Neural progenitor cell (in vitro differentiated cells): ENCODE measurements around the gene TCP11. TPM values are rescaled to one million over a fixed set of nuclear protein-coding genes. Genes with fewer than 3 reads are reported as not detected.

ENCODE experiments used
- DNase-seq: peaks from one replicate; pipeline ENCODE4 v3.0.0-alpha.2; 2016; ENCODE audit warnings: low spot score
- H2AFZ ChIP-seq: fragments of 200-600 bp; sonication (generic); replicated peaks from 2 replicates; pipeline ENCODE4 v1.6.1; 2016; ENCODE audit warnings: antibody characterized with exemption
- H3F3A ChIP-seq: fragments of 200-600 bp; sonication (generic); 2 replicates; pipeline ENCODE4 v1.6.1; 2016; ENCODE audit warnings: antibody characterized with exemption, low read depth
- H3K27ac ChIP-seq: fragments of 200-600 bp; sonication (generic); 2 replicates; pipeline ENCODE4 v1.5.1; 2016; ENCODE audit warnings: mild to moderate bottlenecking
- H3K27me3 ChIP-seq: fragments of 200-600 bp; sonication (generic); 2 replicates; pipeline ENCODE4 v1.6.1; 2016; ENCODE audit warnings: mild to moderate bottlenecking, moderate library complexity
- H3K36me3 ChIP-seq: fragments of 200-600 bp; sonication (generic); 2 replicates; pipeline ENCODE4 v1.5.1; 2016
- H3K4me1 ChIP-seq: fragments of 200-600 bp; sonication (generic); 2 replicates; pipeline ENCODE4 v1.6.1; 2016; ENCODE audit warnings: mixed run types
- H3K4me2 ChIP-seq: fragments of 200-600 bp; sonication (generic); 2 replicates; pipeline ENCODE4 v1.6.1; 2016
- H3K4me3 ChIP-seq: fragments of 200-600 bp; sonication (generic); 2 replicates; pipeline ENCODE4 v1.5.1; 2016
- H3K79me2 ChIP-seq: fragments of 200-600 bp; sonication (generic); 2 replicates; pipeline ENCODE4 v1.6.1; 2016; ENCODE audit warnings: low read depth
- H3K9ac ChIP-seq: fragments of 200-600 bp; sonication (generic); 2 replicates; pipeline ENCODE4 v1.6.1; 2016
- H3K9me3 ChIP-seq: fragments of 200-600 bp; sonication (generic); 2 replicates; pipeline ENCODE4 v1.5.1; 2016; ENCODE audit warnings: low read depth
- H4K20me1 ChIP-seq: fragments of 200-600 bp; sonication (generic); 2 replicates; pipeline ENCODE4 v1.6.1; 2016; ENCODE audit warnings: low read depth
- H3K27ac Mint-ChIP-seq: 3 replicates; pipeline ENCODE4 v1.8.0; 2021; ENCODE audit warnings: mixed read lengths
- H3K27me3 Mint-ChIP-seq: 2 replicates; pipeline ENCODE4 v1.8.0; 2022; ENCODE audit warnings: low read depth, mild to moderate bottlenecking, inconsistent platforms, moderate library complexity, mixed read lengths; ENCODE audit not compliant: insufficient read depth
- H3K36me3 Mint-ChIP-seq: 3 replicates; pipeline ENCODE4 v1.8.0; 2021; ENCODE audit warnings: mixed read lengths
- H3K4me1 Mint-ChIP-seq: 3 replicates; pipeline ENCODE4 v1.8.0; 2021; ENCODE audit warnings: mixed read lengths
- H3K4me3 Mint-ChIP-seq: 3 replicates; pipeline ENCODE4 v1.8.0; 2021; ENCODE audit warnings: mild to moderate bottlenecking, moderate library complexity, mixed read lengths
- H3K9me3 Mint-ChIP-seq: 3 replicates; pipeline ENCODE4 v1.8.0; 2020; ENCODE audit warnings: mixed read lengths
- EZH2 ChIP-seq: fragments of 200-600 bp; sonication (generic); IDR thresholded peaks from 2 replicates; pipeline ENCODE4 v1.6.1; 2017; ENCODE audit warnings: antibody characterized with exemption, mild to moderate bottlenecking, moderate library complexity
- EZH2phosphoT487 ChIP-seq: fragments of 200-600 bp; sonication (generic); IDR thresholded peaks from 2 replicates; pipeline ENCODE4 v1.6.1; 2017; ENCODE audit warnings: antibody characterized with exemption
- total RNA-seq: library from RNA; depleted of rRNA; stranded (reverse); fragments of >200 nt; gene quantifications from 2 replicates; pipeline ENCODE4 v1.2.3, GENCODE V29; 2015; ENCODE audit warnings: low replicate concordance
- TF ChIP-seq, protein P1 (sequence below): fragments of 200-600 bp; sonication (generic); IDR thresholded peaks from 2 replicates; pipeline ENCODE4 v1.5.1; 2017; ENCODE audit warnings: antibody characterized with exemption, mild to moderate bottlenecking

TCP11 gene
- total RNA-seq, 1 donor from 2014 or later: not detected

DNA sequence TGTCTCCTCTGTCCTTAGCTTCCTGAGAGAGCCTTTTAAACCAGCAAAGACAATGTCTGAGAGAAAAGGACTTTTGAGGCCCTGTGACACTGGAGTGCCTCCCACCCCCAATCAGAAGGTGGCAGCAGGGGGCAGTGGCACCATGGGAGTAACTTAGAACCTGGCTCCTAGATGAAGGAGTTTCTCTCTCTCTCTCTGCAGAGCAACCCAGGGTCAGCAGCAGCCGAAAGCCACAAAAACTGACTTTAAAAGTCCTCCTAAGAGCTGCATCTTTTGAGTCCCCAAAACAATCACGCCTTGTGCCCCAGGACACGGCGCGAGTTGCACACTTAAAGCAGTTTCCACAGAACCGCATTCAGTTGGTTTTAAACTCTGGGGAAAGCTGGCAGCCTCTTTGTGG lies 5.3 kb upstream of the TCP11 start:
- Mint-ChIP-seq H3K27ac (peak overlapping the region; percentile 11), H3K27me3 (peaks cover 7% of the 10 kb centered on the region), H3K36me3 (no peaks in the 10 kb centered on the region), H3K9me3 (no peaks in the 10 kb centered on the region), H3K4me1 (peaks cover 46% of the 10 kb centered on the region), H3K4me3 (no peak overlapping the region)
- Histone ChIP-seq H4K20me1 (no peaks in the 10 kb centered on the region), H3K9ac (no peak overlapping the region), H3K9me3 (no peaks in the 10 kb centered on the region), H3K36me3 (no peaks in the 10 kb centered on the region), H2AFZ (peak overlapping the region; percentile 48), H3K4me2 (peak overlapping the region; percentile 71), H3K79me2 (no peaks in the 10 kb centered on the region), H3K4me1 (peaks cover 31% of the 10 kb centered on the region), H3K4me3 (no peak overlapping the region), H3K27me3 (no peaks in the 10 kb centered on the region), H3F3A (peaks cover 26% of the 10 kb centered on the region), H3K27ac (no peak overlapping the region)
- peak; percentile 71 for DNase-seq
- TF ChIP-seq EZH2 (no peak), EZH2phosphoT487 (no peak)
- TF ChIP-seq, protein P1, sequence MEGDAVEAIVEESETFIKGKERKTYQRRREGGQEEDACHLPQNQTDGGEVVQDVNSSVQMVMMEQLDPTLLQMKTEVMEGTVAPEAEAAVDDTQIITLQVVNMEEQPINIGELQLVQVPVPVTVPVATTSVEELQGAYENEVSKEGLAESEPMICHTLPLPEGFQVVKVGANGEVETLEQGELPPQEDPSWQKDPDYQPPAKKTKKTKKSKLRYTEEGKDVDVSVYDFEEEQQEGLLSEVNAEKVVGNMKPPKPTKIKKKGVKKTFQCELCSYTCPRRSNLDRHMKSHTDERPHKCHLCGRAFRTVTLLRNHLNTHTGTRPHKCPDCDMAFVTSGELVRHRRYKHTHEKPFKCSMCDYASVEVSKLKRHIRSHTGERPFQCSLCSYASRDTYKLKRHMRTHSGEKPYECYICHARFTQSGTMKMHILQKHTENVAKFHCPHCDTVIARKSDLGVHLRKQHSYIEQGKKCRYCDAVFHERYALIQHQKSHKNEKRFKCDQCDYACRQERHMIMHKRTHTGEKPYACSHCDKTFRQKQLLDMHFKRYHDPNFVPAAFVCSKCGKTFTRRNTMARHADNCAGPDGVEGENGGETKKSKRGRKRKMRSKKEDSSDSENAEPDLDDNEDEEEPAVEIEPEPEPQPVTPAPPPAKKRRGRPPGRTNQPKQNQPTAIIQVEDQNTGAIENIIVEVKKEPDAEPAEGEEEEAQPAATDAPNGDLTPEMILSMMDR: peak; percentile 58

DNA sequence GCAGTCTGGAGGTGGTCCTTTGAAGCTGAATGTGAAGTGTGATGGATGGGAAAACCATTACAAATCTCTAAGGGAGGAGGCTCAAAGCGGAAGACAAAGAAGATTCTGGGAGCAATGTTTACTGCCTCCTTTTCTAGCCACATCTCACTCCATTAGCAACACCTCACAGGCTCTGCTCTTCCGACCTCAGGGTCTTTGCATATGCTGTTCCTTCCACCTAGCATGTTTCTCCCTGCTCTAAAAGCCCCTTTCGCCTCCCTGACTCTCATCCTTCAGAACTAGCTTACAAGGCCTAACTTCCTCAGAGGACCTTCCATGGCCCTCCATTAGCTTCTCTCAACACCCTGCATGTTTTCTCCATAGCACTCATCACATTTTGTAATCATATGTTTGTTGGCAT lies 4.6 kb upstream of the TCP11 start:
- Histone ChIP-seq H3K36me3 (no peaks in the 10 kb centered on the region), H3K79me2 (no peaks in the 10 kb centered on the region), H3K9me3 (no peaks in the 10 kb centered on the region), H3F3A (peaks cover 26% of the 10 kb centered on the region), H3K27ac (no peak overlapping the region), H3K9ac (no peak overlapping the region), H2AFZ (no peak overlapping the region), H3K27me3 (no peaks in the 10 kb centered on the region), H4K20me1 (no peaks in the 10 kb centered on the region), H3K4me3 (no peak overlapping the region), H3K4me2 (no peak overlapping the region), H3K4me1 (peaks cover 31% of the 10 kb centered on the region)
- Mint-ChIP-seq H3K36me3 (no peaks in the 10 kb centered on the region), H3K4me3 (no peak overlapping the region), H3K27me3 (peaks cover 7% of the 10 kb centered on the region), H3K4me1 (peaks cover 46% of the 10 kb centered on the region), H3K9me3 (no peaks in the 10 kb centered on the region), H3K27ac (peak overlapping the region; percentile 11)
- DNase-seq: no peak
- TF ChIP-seq EZH2: no peak
- TF ChIP-seq, protein P1: no peak
- TF ChIP-seq EZH2phosphoT487: no peak

DNA sequence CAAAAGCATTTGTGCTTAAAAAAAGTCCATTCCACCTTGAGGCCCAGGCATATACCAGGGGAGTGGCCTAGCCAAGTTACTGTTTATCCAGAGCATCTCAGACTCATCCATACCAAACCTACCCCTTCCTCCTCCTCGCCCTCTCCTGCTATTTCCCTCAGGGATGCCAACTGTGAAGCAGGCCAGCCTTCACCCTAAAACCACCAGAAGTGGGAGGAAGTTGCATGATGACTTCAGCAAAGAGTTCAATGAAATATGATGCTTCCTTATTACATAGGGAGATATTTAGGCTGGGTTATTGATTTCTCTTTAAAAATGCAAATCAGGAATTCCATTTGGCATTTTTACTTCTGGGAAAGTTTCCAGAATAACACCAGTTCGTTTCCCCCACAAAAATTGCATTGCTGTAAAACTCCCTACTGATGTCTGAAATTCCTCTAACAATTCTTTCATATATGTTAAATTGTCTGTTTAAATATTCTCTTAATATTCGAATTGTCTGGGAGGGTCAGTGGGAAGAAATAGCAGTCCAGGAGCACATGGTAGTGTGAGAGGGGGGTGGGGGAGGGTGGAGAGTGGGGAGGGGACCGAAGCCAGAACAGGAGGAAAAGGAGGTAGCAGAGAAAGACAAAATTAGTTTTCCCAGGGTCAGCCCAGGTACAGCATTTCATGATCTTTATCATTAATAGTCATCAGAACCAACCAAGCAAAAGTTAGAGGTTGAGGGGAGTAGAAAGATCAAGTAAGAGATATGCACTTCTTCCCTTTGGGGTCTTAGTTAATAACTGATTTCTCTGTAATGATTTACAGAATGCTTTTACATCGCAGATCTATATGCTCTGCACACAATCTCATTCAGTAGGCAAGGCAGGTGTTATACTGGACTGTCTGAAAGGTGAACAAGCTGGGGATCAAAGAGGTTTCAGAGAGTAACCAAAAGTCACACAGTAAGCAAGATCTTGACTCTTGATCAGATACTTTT lies 1.7 kb upstream of the TCP11 start:
- Mint-ChIP-seq H3K27ac (no peak overlapping the region), H3K4me3 (no peak overlapping the region), H3K4me1 (peaks cover 39% of the 10 kb centered on the region), H3K9me3 (no peaks in the 10 kb centered on the region), H3K27me3 (peaks cover 7% of the 10 kb centered on the region), H3K36me3 (no peaks in the 10 kb centered on the region)
- TF ChIP-seq EZH2 (no peak), EZH2phosphoT487 (no peak)
- TF ChIP-seq, protein P1: no peak
- Histone ChIP-seq H3K4me2 (no peak overlapping the region), H3K9me3 (no peaks in the 10 kb centered on the region), H4K20me1 (no peaks in the 10 kb centered on the region), H3K4me1 (peaks cover 20% of the 10 kb centered on the region), H3K4me3 (no peak overlapping the region), H3K27me3 (no peaks in the 10 kb centered on the region), H3K79me2 (no peaks in the 10 kb centered on the region), H3F3A (peaks cover 14% of the 10 kb centered on the region), H3K36me3 (no peaks in the 10 kb centered on the region), H3K27ac (no peak overlapping the region), H2AFZ (no peak overlapping the region), H3K9ac (no peak overlapping the region)
- DNase-seq: no peak
